ENCODE measurements around the gene SH3BP5L.

DNA sequence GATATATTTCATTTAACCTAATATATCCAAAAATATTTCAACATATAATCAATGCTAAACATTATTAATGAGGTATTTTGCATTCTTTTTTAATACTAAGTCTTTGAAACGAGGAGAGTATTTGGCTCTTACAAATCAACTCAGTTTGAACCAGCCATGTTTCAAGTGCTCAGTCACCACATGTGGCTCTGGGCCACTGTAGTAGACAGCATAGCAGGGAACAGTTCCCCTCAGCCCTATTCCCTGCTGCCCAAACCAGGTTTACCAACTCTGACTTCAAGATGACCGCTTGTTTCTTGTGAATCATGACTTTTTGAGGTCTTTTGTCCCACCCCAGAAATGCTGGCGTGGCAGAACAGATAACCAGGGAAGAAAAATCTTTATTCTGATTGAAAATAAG, 18.0 kb upstream of the SH3BP5L start:
- TF ChIP-seq, protein P1, sequence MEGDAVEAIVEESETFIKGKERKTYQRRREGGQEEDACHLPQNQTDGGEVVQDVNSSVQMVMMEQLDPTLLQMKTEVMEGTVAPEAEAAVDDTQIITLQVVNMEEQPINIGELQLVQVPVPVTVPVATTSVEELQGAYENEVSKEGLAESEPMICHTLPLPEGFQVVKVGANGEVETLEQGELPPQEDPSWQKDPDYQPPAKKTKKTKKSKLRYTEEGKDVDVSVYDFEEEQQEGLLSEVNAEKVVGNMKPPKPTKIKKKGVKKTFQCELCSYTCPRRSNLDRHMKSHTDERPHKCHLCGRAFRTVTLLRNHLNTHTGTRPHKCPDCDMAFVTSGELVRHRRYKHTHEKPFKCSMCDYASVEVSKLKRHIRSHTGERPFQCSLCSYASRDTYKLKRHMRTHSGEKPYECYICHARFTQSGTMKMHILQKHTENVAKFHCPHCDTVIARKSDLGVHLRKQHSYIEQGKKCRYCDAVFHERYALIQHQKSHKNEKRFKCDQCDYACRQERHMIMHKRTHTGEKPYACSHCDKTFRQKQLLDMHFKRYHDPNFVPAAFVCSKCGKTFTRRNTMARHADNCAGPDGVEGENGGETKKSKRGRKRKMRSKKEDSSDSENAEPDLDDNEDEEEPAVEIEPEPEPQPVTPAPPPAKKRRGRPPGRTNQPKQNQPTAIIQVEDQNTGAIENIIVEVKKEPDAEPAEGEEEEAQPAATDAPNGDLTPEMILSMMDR (conservative IDR thresholded peaks at IDR 0.05; ENCODE audit: low read depth in 2 of 2), result no peak
- TF ChIP-seq CREB1 (CRISPR knock-in tag; IDR thresholded peaks at IDR 0.05; ENCODE audit: low read depth) (no peak), EZH2 (IDR thresholded peaks at IDR 0.05; ENCODE audit: low read depth, unreplicated experiment) (no peak), ZNF331 (CRISPR knock-in tag; IDR thresholded peaks at IDR 0.05; ENCODE audit: low read depth) (no peak), POLR2AphosphoS5 (IDR thresholded peaks at IDR 0.05; ENCODE audit: low read depth) (no peak), EZH2phosphoT487 (IDR thresholded peaks at IDR 0.05; ENCODE audit: unreplicated experiment) (no peak), ZNF114 (CRISPR knock-in tag; IDR thresholded peaks at IDR 0.05) (no peak), STAT1 (IDR thresholded peaks at IDR 0.05; ENCODE audit: unreplicated experiment) (no peak)
- TF ChIP-seq, protein P2, sequence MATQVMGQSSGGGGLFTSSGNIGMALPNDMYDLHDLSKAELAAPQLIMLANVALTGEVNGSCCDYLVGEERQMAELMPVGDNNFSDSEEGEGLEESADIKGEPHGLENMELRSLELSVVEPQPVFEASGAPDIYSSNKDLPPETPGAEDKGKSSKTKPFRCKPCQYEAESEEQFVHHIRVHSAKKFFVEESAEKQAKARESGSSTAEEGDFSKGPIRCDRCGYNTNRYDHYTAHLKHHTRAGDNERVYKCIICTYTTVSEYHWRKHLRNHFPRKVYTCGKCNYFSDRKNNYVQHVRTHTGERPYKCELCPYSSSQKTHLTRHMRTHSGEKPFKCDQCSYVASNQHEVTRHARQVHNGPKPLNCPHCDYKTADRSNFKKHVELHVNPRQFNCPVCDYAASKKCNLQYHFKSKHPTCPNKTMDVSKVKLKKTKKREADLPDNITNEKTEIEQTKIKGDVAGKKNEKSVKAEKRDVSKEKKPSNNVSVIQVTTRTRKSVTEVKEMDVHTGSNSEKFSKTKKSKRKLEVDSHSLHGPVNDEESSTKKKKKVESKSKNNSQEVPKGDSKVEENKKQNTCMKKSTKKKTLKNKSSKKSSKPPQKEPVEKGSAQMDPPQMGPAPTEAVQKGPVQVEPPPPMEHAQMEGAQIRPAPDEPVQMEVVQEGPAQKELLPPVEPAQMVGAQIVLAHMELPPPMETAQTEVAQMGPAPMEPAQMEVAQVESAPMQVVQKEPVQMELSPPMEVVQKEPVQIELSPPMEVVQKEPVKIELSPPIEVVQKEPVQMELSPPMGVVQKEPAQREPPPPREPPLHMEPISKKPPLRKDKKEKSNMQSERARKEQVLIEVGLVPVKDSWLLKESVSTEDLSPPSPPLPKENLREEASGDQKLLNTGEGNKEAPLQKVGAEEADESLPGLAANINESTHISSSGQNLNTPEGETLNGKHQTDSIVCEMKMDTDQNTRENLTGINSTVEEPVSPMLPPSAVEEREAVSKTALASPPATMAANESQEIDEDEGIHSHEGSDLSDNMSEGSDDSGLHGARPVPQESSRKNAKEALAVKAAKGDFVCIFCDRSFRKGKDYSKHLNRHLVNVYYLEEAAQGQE (IDR thresholded peaks at IDR 0.05; ENCODE audit: unreplicated experiment), result no peak
- TF ChIP-seq, protein P3, sequence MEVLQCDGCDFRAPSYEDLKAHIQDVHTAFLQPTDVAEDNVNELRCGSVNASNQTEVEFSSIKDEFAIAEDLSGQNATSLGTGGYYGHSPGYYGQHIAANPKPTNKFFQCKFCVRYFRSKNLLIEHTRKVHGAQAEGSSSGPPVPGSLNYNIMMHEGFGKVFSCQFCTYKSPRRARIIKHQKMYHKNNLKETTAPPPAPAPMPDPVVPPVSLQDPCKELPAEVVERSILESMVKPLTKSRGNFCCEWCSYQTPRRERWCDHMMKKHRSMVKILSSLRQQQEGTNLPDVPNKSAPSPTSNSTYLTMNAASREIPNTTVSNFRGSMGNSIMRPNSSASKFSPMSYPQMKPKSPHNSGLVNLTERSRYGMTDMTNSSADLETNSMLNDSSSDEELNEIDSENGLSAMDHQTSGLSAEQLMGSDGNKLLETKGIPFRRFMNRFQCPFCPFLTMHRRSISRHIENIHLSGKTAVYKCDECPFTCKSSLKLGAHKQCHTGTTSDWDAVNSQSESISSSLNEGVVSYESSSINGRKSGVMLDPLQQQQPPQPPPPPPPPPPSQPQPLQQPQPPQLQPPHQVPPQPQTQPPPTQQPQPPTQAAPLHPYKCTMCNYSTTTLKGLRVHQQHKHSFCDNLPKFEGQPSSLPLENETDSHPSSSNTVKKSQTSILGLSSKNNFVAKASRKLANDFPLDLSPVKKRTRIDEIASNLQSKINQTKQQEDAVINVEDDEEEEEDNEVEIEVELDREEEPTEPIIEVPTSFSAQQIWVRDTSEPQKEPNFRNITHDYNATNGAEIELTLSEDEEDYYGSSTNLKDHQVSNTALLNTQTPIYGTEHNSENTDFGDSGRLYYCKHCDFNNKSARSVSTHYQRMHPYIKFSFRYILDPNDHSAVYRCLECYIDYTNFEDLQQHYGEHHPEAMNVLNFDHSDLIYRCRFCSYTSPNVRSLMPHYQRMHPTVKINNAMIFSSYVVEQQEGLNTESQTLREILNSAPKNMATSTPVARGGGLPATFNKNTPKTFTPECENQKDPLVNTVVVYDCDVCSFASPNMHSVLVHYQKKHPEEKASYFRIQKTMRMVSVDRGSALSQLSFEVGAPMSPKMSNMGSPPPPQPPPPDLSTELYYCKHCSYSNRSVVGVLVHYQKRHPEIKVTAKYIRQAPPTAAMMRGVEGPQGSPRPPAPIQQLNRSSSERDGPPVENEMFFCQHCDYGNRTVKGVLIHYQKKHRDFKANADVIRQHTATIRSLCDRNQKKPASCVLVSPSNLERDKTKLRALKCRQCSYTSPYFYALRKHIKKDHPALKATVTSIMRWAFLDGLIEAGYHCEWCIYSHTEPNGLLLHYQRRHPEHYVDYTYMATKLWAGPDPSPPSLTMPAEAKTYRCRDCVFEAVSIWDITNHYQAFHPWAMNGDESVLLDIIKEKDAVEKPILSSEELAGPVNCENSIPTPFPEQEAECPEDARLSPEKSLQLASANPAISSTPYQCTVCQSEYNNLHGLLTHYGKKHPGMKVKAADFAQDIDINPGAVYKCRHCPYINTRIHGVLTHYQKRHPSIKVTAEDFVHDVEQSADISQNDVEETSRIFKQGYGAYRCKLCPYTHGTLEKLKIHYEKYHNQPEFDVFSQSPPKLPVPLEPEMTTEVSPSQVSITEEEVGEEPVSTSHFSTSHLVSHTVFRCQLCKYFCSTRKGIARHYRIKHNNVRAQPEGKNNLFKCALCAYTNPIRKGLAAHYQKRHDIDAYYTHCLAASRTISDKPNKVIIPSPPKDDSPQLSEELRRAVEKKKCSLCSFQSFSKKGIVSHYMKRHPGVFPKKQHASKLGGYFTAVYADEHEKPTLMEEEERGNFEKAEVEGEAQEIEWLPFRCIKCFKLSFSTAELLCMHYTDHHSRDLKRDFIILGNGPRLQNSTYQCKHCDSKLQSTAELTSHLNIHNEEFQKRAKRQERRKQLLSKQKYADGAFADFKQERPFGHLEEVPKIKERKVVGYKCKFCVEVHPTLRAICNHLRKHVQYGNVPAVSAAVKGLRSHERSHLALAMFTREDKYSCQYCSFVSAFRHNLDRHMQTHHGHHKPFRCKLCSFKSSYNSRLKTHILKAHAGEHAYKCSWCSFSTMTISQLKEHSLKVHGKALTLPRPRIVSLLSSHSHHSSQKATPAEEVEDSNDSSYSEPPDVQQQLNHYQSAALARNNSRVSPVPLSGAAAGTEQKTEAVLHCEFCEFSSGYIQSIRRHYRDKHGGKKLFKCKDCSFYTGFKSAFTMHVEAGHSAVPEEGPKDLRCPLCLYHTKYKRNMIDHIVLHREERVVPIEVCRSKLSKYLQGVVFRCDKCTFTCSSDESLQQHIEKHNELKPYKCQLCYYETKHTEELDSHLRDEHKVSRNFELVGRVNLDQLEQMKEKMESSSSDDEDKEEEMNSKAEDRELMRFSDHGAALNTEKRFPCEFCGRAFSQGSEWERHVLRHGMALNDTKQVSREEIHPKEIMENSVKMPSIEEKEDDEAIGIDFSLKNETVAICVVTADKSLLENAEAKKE (CRISPR knock-in tag; IDR thresholded peaks at IDR 0.05), result no peak

All from GM23338 (cell line).